ENCODE data around the gene RP9. TPM values are rescaled to one million over a fixed set of nuclear protein-coding genes. Genes with fewer than 3 reads are reported as not detected.

Gene RP9
- total and polyA plus RNA-seq, 4 donors, result 7.8 to 13.4 (median 11.2) TPM

DNA sequence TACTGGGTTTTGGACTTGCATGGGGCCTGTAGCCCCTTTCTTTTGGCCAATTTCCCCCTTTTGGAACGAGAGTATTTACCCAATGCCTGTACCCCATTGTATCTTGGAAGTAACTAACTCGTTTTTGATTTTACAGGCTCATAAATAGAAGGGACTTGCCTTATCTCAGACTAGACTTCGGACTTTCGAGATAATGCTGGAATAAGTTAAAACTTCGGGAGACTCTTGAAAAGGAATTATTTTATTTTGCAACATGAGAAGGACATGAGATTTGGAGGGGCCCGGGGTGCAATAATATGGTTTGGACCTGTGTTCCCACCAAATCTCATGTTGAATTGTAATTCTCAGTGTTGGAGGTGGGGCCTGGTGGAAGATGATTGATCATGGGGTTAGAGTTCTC lies 38.4 kb downstream of the RP9 start:
- Histone ChIP-seq H3K9ac (ENCODE audit: insufficient read depth in 1 of 2, low read length in 2 of 2) (no peak overlapping the region), H3K9me3 (ENCODE audit: control insufficient read depth in 4 of 4, insufficient read depth in 3 of 4, low read length in 3 of 4) (peaks cover 0 to 15% (median 3%) of the 10 kb centered on the region in 4 donors), H3K4me1 (ENCODE audit: control insufficient read depth in 5 of 5, insufficient read depth in 5 of 5, low read length in 5 of 5) (peaks cover 0 to 8% (median 0%) of the 10 kb centered on the region in 5 donors), H3K36me3 (ENCODE audit: control insufficient read depth in 4 of 4, insufficient read depth in 4 of 4, low read length in 4 of 4) (no peaks in the 10 kb centered on the region), H3K27me3 (ENCODE audit: control insufficient read depth in 3 of 3, insufficient read depth in 3 of 3, low read length in 2 of 3) (no peaks in the 10 kb centered on the region), H3K27ac (ENCODE audit: low read depth in 1 of 2, low read length in 1 of 2) (no peak overlapping the region), H3K4me3 (no peak overlapping the region)
- 69 to 92% methylated on average over 6 of the region's 6 CpGs for WGBS, 2 donors
- TF ChIP-seq, protein P1, sequence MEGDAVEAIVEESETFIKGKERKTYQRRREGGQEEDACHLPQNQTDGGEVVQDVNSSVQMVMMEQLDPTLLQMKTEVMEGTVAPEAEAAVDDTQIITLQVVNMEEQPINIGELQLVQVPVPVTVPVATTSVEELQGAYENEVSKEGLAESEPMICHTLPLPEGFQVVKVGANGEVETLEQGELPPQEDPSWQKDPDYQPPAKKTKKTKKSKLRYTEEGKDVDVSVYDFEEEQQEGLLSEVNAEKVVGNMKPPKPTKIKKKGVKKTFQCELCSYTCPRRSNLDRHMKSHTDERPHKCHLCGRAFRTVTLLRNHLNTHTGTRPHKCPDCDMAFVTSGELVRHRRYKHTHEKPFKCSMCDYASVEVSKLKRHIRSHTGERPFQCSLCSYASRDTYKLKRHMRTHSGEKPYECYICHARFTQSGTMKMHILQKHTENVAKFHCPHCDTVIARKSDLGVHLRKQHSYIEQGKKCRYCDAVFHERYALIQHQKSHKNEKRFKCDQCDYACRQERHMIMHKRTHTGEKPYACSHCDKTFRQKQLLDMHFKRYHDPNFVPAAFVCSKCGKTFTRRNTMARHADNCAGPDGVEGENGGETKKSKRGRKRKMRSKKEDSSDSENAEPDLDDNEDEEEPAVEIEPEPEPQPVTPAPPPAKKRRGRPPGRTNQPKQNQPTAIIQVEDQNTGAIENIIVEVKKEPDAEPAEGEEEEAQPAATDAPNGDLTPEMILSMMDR (IDR thresholded peaks at IDR 0.05; ENCODE audit: control extremely low read depth, extremely low read depth), result no peak
- ATAC-seq (ENCODE audit: insufficient read depth, low FRiP score) (no peak), DNase-seq (no peak)

DNA sequence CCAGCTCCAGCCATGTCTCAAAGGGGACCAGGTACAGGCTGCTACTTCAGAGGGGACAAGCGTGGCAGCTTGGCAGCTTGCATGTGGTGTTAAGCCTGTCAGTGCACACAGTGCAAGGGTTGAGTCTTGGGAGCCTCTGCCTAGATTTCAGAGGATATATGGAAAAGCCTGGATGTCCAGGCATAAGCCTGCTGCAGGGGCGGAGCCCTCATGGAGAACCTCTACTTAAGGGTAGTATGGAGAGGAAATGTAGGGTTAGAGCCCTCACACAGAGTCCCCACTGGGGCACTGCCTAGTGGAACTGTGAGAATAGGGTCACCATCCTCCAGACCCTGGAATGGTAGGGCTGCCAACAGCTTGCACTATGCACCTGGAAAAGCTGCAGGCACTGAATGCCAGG lies 38.9 kb downstream of the RP9 start:
- Histone ChIP-seq H3K9me3 (ENCODE audit: control insufficient read depth in 4 of 4, insufficient read depth in 3 of 4, low read length in 3 of 4) (peaks cover 0 to 16% (median 3%) of the 10 kb centered on the region in 4 donors), H3K9ac (ENCODE audit: insufficient read depth in 1 of 2, low read length in 2 of 2) (no peak overlapping the region), H3K27ac (ENCODE audit: low read depth in 1 of 2, low read length in 1 of 2) (no peak overlapping the region), H3K27me3 (ENCODE audit: control insufficient read depth in 3 of 3, insufficient read depth in 3 of 3, low read length in 2 of 3) (no peaks in the 10 kb centered on the region), H3K4me3 (no peak overlapping the region), H3K36me3 (ENCODE audit: control insufficient read depth in 4 of 4, insufficient read depth in 4 of 4, low read length in 4 of 4) (no peaks in the 10 kb centered on the region), H3K4me1 (ENCODE audit: control insufficient read depth in 5 of 5, insufficient read depth in 5 of 5, low read length in 5 of 5) (peaks cover 0 to 8% (median 0%) of the 10 kb centered on the region in 5 donors)
- no peak for DNase-seq
- TF ChIP-seq, protein P1 (IDR thresholded peaks at IDR 0.05; ENCODE audit: control extremely low read depth, extremely low read depth), result no peak
- WGBS, 2 donors, result 98 to 99% methylated on average over 2 of the region's 2 CpGs
- ATAC-seq (ENCODE audit: insufficient read depth, low FRiP score), result no peak

DNA sequence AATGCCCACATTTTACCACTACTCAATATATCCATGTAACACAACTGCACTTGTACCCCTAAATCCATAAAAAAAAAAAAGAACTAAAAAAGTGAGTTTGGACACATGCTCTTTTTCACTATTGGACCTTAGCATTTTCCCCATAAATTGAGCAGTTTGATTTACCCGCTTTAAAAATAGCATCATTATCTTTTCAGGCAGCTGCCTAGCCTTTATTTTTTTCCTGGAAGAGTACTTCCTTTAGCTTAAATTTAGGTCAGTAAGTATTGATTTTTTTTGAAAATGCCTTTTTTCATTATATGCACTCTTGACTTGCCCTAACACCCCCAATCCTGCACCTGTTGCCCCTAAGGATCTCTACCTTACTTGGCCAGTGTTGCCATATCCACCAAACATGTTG lies 41.3 kb downstream of the RP9 start:
- Histone ChIP-seq H3K9ac (ENCODE audit: insufficient read depth in 1 of 2, low read length in 2 of 2) (no peak overlapping the region), H3K4me3 (no peak overlapping the region), H3K27ac (ENCODE audit: low read depth in 1 of 2, low read length in 1 of 2) (no peak overlapping the region), H3K9me3 (ENCODE audit: control insufficient read depth in 4 of 4, insufficient read depth in 3 of 4, low read length in 3 of 4) (peaks cover 0 to 16% (median 3%) of the 10 kb centered on the region in 4 donors), H3K27me3 (ENCODE audit: control insufficient read depth in 3 of 3, insufficient read depth in 3 of 3, low read length in 2 of 3) (no peaks in the 10 kb centered on the region), H3K4me1 (ENCODE audit: control insufficient read depth in 5 of 5, insufficient read depth in 5 of 5, low read length in 5 of 5) (peaks cover 0 to 15% (median 0%) of the 10 kb centered on the region in 5 donors), H3K36me3 (ENCODE audit: control insufficient read depth in 4 of 4, insufficient read depth in 4 of 4, low read length in 4 of 4) (no peaks in the 10 kb centered on the region)
- WGBS, 2 donors, result 60 to 78% methylated on average over 1 of the region's 1 CpG
- no peak for DNase-seq
- TF ChIP-seq, protein P1 (IDR thresholded peaks at IDR 0.05; ENCODE audit: control extremely low read depth, extremely low read depth), result no peak
- no peak for ATAC-seq (ENCODE audit: insufficient read depth, low FRiP score)

DNA sequence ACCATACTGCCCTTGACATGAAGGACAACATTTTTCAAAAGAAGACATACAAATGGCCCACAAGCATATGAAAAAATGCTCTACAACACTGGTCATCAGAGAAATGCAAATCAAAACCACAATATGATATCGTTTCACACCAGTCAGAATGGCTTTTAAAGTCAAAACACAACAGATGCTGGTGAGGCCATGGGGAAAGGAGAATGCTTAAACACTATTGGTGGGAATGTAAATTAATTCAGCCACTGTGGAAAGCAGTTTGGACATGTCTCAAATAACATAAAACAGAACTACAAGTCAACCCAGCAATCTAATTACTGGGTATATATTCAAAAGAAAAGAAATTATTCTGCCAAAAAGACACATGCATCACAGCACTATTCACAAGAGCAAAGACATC lies 42.4 kb downstream of the RP9 start:
- 91 to 97% methylated on average over 1 of the region's 1 CpG for WGBS, 2 donors
- ATAC-seq (ENCODE audit: insufficient read depth, low FRiP score), result no peak
- TF ChIP-seq, protein P1 (IDR thresholded peaks at IDR 0.05; ENCODE audit: control extremely low read depth, extremely low read depth), result no peak

More for the DNA sequence above, 42.4 kb downstream of the RP9 start:
- Histone ChIP-seq H3K9me3 (ENCODE audit: control insufficient read depth in 4 of 4, insufficient read depth in 3 of 4, low read length in 3 of 4) (peaks cover 0 to 16% (median 3%) of the 10 kb centered on the region in 4 donors), H3K4me1 (ENCODE audit: control insufficient read depth in 5 of 5, insufficient read depth in 5 of 5, low read length in 5 of 5) (peaks cover 0 to 8% (median 0%) of the 10 kb centered on the region in 5 donors), H3K4me3 (no peak overlapping the region), H3K9ac (ENCODE audit: insufficient read depth in 1 of 2, low read length in 2 of 2) (no peak overlapping the region), H3K27ac (ENCODE audit: low read depth in 1 of 2, low read length in 1 of 2) (no peak overlapping the region), H3K36me3 (ENCODE audit: control insufficient read depth in 4 of 4, insufficient read depth in 4 of 4, low read length in 4 of 4) (no peaks in the 10 kb centered on the region), H3K27me3 (ENCODE audit: control insufficient read depth in 3 of 3, insufficient read depth in 3 of 3, low read length in 2 of 3) (no peaks in the 10 kb centered on the region)
- DNase-seq, result no peak

Data from lung (tissue), 12 donors.